Mucosa of stomach (tissue), 1 donor: ENCODE data around the gene OOSP2.
"Not testable (repeated sequence)": the region's sequence is repeated elsewhere in the genome, so short reads cannot be mapped to it uniquely, and the experiment has no call there.

ENCODE experiments used
- H3K27me3 ChIP-seq: one replicate; pipeline ENCODE4 v1.7.0; 2013; ENCODE audit warnings: mild to moderate bottlenecking, low read length; ENCODE audit not compliant: control insufficient read depth, insufficient read depth
- H3K36me3 ChIP-seq: one replicate; pipeline ENCODE4 v1.7.0; 2013; ENCODE audit warnings: low read length; ENCODE audit not compliant: control insufficient read depth, insufficient read depth
- H3K4me1 ChIP-seq: one replicate; pipeline ENCODE4 v1.7.0; 2013; ENCODE audit warnings: mild to moderate bottlenecking, low read length; ENCODE audit not compliant: control insufficient read depth, insufficient read depth
- H3K4me3 ChIP-seq: one replicate; pipeline ENCODE4 v1.7.0; 2013; ENCODE audit warnings: low read length
- H3K9ac ChIP-seq: one replicate; pipeline ENCODE4 v1.7.0; 2013; ENCODE audit warnings: mild to moderate bottlenecking, low read length, moderate library complexity
- H3K9me3 ChIP-seq: one replicate; pipeline ENCODE4 v1.7.0; 2013; ENCODE audit warnings: mild to moderate bottlenecking, low read length, moderate library complexity; ENCODE audit not compliant: control insufficient read depth
- donor health status: Pancreatic carcinoma.

The OOSP2 gene, protein sequence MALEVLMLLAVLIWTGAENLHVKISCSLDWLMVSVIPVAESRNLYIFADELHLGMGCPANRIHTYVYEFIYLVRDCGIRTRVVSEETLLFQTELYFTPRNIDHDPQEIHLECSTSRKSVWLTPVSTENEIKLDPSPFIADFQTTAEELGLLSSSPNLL

DNA sequence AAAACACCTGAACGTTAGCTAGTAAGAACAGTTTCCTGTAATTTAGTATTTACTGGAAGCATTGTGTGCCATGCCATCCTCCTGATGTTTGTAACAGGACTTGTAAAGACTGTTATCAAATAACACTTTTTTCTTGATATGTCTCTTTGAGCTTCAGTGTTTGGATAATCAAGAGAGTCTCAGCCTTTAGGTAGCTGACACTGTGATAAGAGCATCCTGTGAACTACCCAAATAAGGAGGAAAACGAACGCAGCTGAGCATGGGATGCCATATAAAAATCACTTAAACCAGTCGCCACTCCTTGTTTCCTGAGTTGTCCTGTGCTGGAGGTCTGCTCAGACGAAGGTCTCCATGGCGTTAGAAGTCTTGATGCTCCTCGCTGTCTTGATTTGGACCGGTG, at the start of gene OOSP2:
Gene OOSP2 (plus strand): TSS at position 301 of the 400 bp plus-strand sequence. CDS start 51 bp downstream, at position 352.
- no peaks in the 10 kb centered on the region for H3K4me1 ChIP-seq
- H3K9ac ChIP-seq: no peak within 1 kb of the TSS
- H3K9me3 ChIP-seq: no peaks in the 10 kb centered on the region
- no peaks in the 10 kb centered on the region for H3K27me3 ChIP-seq
- H3K36me3 ChIP-seq: no peaks in the 10 kb centered on the region
- H3K4me3 ChIP-seq: no peak within 1 kb of the TSS

DNA sequence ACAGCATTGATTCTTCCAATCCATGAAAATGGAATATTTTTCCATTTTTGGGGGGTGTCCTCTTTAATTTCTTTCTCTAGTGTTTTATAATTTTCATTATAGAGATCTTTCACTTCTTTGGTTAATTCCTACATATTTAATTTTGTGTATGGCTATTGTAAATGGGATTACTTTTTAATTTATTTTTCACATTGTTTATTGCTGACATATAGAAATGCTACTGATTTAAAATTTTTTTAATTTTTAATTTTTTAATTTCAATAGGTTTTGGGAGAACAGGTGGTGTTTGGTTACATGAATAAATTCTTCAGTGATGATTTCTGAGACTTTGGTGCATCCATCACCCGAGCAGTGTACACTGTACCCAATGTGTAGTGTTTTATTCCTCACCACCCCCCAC, 49.8 kb upstream of the OOSP2 start:
- Histone ChIP-seq H3K9me3 (no peaks in the 10 kb centered on the region), H3K4me3 (no peak overlapping the region), H3K36me3 (no peaks in the 10 kb centered on the region), H3K9ac (no peak overlapping the region), H3K4me1 (no peaks in the 10 kb centered on the region), H3K27me3 (no peaks in the 10 kb centered on the region)

DNA sequence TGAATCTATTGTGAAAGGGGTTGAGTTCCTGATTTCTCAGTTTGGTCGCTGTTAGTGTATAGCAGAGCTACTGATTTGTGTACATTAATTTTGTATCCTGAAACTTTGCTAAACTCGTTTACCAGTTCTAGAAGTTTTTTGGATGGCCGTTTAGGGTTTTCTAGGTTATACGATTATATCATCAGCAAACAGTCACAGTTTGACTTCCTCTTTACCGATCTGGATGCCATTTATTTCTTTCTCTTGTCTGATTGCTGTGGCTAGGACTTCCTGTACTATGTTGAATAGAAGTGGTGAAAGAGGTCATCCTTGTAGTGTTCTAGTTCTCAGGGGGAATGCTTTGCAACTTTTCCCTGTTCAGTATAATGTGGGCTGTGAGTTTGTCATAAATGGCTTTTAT, 47.8 kb upstream of the OOSP2 start:
- Histone ChIP-seq H3K27me3 (no peaks in the 10 kb centered on the region), H3K4me3 (no peak overlapping the region), H3K9ac (no peak overlapping the region), H3K4me1 (no peaks in the 10 kb centered on the region), H3K9me3 (no peaks in the 10 kb centered on the region), H3K36me3 (no peaks in the 10 kb centered on the region)

DNA sequence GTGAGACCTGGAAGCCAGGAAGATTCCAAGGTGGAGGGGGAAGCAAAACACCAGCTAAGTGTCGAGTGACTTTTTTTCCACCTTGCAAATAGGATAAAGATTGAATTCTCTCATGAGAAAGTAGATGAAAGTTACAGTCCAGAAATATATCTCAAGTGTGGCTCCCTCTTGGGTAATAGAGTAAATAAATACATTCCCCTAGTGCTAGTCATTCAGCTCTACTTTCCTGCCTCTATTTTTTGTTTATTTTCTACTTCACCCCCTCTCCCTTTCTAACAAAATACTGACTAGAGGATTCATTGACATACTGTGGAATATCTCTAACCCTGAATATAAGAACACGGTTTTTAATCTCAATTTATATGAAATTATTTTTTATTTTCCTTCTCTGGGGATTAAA, 42.4 kb upstream of the OOSP2 start:
- no peaks in the 10 kb centered on the region for H3K36me3 ChIP-seq
- no peak overlapping the region for H3K9ac ChIP-seq
- no peaks in the 10 kb centered on the region for H3K27me3 ChIP-seq
- H3K4me1 ChIP-seq: no peaks in the 10 kb centered on the region
- H3K4me3 ChIP-seq: no peak overlapping the region
- H3K9me3 ChIP-seq: no peaks in the 10 kb centered on the region

DNA sequence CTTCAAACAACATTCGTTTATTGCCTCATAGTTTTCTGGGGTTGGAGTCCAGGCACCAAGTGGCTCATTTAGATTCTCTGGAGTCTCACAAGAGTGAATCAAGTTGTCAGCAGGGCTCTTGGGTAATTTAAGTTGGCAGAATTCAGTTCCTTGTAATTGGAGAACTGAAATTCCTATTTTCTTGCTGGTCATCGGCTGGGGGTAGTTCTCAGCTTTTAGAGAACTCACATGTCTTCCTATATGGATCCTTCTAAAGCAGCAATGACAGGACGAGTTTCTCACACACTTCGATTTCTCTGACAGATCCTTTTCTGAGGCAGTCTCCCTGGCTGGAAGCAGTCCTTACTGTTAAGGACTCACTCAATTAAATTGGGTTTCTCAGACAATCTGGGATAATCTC, 40.5 kb upstream of the OOSP2 start:
- Histone ChIP-seq H3K36me3 (no peaks in the 10 kb centered on the region), H3K4me3 (no peak overlapping the region), H3K9me3 (no peaks in the 10 kb centered on the region), H3K9ac (no peak overlapping the region), H3K4me1 (no peaks in the 10 kb centered on the region), H3K27me3 (no peaks in the 10 kb centered on the region)

DNA sequence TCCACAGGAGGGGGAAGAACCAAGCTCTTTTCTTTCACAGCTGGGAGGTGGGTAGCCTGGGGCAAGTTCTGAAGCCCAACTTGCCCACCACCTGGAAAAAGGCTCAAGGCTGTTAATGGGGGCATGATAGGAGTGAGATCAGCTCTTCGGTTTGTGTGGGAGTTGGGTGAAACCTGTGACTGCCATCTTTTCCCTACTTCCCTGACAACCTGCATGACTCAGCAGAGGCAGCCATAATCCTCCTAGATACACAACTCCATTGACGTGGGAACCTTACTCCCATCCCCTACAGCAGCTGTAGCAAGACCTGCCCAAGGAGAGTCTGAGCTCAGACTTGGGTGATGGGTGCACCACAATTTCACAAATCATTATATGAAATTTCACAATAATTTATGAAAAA, 36.5 kb upstream of the OOSP2 start:
- Histone ChIP-seq H3K27me3 (no peaks in the 10 kb centered on the region), H3K9ac (no peak overlapping the region), H3K4me1 (no peaks in the 10 kb centered on the region), H3K4me3 (no peak overlapping the region), H3K36me3 (no peaks in the 10 kb centered on the region), H3K9me3 (no peaks in the 10 kb centered on the region)

DNA sequence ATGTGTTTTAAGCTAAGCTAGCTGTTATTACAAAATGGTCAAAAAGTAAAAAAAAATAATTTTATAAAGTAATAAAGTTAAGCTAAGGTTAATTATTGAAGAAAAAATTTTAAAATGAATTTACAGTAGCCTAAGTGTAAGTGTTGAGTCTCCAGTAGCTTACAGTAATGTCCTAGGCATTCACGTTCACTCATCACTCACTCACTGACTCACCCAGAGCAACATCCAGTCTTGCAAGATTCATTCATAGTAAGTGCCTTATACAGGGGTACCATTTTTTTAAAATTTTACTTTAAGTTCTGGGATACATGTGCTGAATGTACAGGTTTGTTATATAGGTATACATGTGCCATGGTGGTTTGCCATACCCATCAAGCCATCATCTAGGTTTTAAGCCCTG, 34.8 kb upstream of the OOSP2 start:
- Histone ChIP-seq H3K27me3 (no peaks in the 10 kb centered on the region), H3K4me1 (no peaks in the 10 kb centered on the region), H3K36me3 (no peaks in the 10 kb centered on the region), H3K9me3 (no peaks in the 10 kb centered on the region), H3K4me3 (no peak overlapping the region), H3K9ac (no peak overlapping the region)

DNA sequence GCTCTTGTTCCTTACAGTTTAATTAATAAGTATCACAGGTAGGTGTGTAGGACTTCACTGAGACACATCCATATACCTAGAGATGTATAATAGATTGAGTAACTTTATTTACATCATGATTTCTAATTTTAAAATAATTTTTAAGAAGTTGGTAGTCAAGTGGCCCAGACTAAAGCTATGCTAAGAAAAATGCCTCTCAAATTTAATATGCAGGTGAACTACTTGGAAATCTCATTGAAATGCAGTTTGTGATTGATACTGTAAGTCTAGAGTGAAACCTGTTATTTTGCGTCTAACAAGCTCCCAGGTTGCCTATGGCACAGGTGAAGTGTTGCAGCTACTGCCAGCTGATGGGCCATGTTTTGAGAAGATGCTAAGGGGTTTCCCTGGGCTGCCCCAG, 23.3 kb upstream of the OOSP2 start, which contains the start of gene OOSP4B:
Gene OOSP4B (plus strand): TSS at position 301 of the 400 bp plus-strand sequence.
- H3K4me1 ChIP-seq: no peaks in the 10 kb centered on the region
- H3K9ac ChIP-seq: no peak within 1 kb of the TSS
- H3K27me3 ChIP-seq: no peaks in the 10 kb centered on the region
- no peak within 1 kb of the TSS for H3K4me3 ChIP-seq
- no peaks in the 10 kb centered on the region for H3K36me3 ChIP-seq
- no peaks in the 10 kb centered on the region for H3K9me3 ChIP-seq

DNA sequence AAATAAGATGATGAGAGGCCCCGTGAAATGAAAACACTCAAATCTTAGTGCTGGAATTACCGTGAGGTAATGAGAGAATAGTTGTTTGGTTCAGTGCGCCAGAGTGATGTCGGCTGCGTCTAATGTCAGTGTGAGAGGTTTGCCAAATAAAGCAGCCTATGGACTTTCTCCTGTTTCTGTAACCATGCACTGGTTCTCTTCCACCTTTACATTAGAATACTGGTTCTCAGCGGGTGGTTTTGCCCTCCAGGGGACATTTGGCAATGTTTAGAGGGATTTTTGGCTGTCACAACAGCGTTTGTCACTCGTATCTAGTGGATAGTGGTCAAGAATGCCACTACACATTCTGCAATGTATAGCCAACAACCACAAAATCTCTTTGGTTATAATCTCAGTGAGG, 22.2 kb upstream of the OOSP2 start:
- Histone ChIP-seq H3K9ac (no peak overlapping the region), H3K36me3 (no peaks in the 10 kb centered on the region)

DNA sequence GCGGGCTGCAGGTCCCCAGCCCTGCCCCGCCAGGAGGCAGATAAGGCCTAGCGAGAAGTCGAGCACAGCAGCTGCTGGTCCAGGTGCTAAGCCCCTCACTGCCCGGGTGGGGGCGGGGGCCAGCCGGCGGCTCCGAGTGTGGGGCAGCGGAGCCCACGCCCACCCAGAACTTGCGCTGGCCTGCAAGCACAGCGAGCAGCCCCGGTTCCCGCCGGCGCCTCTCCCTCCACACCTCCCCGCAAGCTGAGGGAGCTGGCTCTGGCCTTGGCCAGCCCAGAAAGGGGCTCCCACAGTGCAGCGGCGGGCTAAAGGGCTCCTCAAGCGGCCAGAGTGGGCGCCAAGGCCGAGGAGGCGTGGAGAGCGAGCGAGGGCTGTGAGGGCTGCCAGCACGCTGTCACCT, 19.8 kb upstream of the OOSP2 start:
- H3K36me3 ChIP-seq, H3K9ac ChIP-seq: not testable (repeated sequence)

More for the DNA sequence above, 22.2 kb upstream of the OOSP2 start:
- no peak overlapping the region for H3K4me3 ChIP-seq
- H3K27me3 ChIP-seq: no peaks in the 10 kb centered on the region
- H3K9me3 ChIP-seq: no peaks in the 10 kb centered on the region
- H3K4me1 ChIP-seq: no peaks in the 10 kb centered on the region

DNA sequence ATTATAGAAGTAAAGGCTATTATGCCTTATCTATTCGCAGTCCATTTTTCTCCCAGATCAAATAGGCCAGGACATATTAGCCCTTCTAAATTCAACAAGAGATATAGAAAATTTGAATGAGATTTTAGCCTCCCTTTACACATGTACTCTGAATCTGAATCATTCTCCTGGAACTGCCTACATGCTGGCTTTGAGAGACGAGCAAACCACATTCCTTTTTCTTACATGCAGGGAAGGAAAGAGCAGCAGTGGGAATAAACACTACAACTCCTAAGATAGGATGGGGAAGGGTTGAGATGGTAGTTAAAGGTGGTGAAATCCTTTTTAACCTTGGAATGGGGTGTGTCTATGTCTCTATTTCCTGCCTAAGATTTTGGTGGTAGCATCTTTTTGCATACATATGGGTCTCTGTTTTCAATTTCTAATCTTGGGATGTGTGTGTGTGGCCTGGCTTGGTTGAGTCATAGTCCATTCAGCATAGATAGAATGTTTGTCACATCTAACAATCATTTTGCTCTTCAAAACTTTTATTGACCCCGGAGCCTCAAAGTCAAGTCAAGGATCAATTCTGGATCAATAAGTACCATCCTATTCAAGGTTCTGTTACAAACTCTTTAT, 11.1 kb upstream of the OOSP2 start:
- Histone ChIP-seq H3K9me3 (no peaks in the 10 kb centered on the region), H3K9ac (no peak overlapping the region)

More for the DNA sequence above, 19.8 kb upstream of the OOSP2 start:
- H3K4me3 ChIP-seq, H3K4me1 ChIP-seq, H3K27me3 ChIP-seq, H3K9me3 ChIP-seq: not testable (repeated sequence)

DNA sequence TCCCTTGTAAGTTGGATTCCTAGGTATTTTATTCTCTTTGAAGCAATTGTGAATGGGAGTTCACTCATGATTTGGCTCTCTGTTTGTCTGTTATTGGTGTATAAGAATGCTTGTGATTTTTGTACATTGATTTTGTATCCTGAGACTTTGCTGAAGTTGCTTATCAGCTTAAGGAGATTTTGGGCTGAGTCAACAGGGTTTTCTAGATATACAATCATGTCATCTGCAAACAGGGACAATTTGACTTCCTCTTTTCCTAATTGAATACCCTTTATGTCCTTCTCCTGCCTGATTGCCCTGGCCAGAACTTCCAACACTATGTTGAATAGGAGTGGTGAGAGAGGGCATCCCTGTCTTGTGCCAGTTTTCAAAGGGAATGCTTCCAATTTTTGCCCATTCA, 10.2 kb downstream of the OOSP2 start:
- not testable (repeated sequence) for H3K27me3 ChIP-seq, H3K4me3 ChIP-seq, H3K9ac ChIP-seq, H3K9me3 ChIP-seq, H3K4me1 ChIP-seq, H3K36me3 ChIP-seq

More for the DNA sequence above, 11.1 kb upstream of the OOSP2 start:
- no peaks in the 10 kb centered on the region for H3K27me3 ChIP-seq
- H3K36me3 ChIP-seq: no peaks in the 10 kb centered on the region
- no peaks in the 10 kb centered on the region for H3K4me1 ChIP-seq
- H3K4me3 ChIP-seq: no peak overlapping the region

DNA sequence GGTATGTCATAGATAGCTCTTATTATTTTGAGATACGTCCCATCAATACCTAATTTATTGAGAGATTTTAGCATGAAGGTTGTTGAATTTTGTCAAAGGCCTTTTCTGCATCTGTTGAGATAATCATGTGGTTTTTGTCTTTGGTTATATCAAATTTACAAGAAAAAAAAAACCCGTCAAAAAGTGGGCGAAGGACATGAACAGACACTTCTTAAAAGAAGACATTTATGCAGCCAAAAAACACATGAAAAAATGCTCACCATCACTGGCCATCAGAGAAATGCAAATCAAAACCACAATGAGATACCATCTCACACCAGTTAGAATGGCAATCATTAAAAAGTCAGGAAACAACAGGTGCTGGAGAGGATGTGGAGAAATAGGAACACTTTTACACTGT, 10.6 kb downstream of the OOSP2 start:
- H3K9ac ChIP-seq, H3K4me1 ChIP-seq, H3K4me3 ChIP-seq, H3K27me3 ChIP-seq, H3K36me3 ChIP-seq, H3K9me3 ChIP-seq: not testable (repeated sequence)
